H1 (cell line): ENCODE data around the gene RAPGEF5. TPM values are rescaled to one million over a fixed set of nuclear protein-coding genes. Genes with fewer than 3 reads are reported as not detected.

Experiments
- CTCF ChIA-PET: fragments of 300-600 bp; sonication (Branson Sonifier 250); formaldehyde crosslinking; loops from one replicate; lab custom pipeline; 2021; ENCODE audit not compliant: partially characterized antibody; lab: Charles Lee
- POLR2A ChIA-PET: fragments of 300-600 bp; sonication (Branson Sonifier 250); formaldehyde crosslinking; loops from one replicate; lab custom pipeline; 2021; ENCODE audit warnings: inconsistent platforms; ENCODE audit not compliant: partially characterized antibody; lab: Charles Lee
- DNase-seq, 2 experiments: peaks; one replicate each; pipeline versions ENCODE4 v3.0.0 to v3.0.0-alpha.2; 2010 to 2022; ENCODE audit warnings: low spot score in 2 of 2, low read depth in 1 of 2, mixed read lengths in 1 of 2
- FAIRE-seq: peaks from 2 replicates; lab custom pipeline; 2011; peaks lifted over from hg19 to GRCh38; lab: Jason Lieb, UNC
- H2AFZ ChIP-seq: 2 replicates; pipeline ENCODE4 v1.8.1; 2012; ENCODE audit warnings: low read length, inconsistent platforms
- H2AK5ac ChIP-seq: 2 replicates; pipeline ENCODE4 v1.6.1; 2013; ENCODE audit warnings: low read depth, low read length
- H2BK120ac ChIP-seq: replicated peaks from 2 replicates; pipeline ENCODE3; 2013; ENCODE audit warnings: low read depth, low read length, inconsistent platforms
- H2BK12ac ChIP-seq: 2 replicates; pipeline ENCODE4 v1.6.1; 2013; ENCODE audit warnings: low read depth, low read length
- H2BK15ac ChIP-seq: 2 replicates; pipeline ENCODE4 v1.6.1; 2013; ENCODE audit warnings: low read length
- H2BK20ac ChIP-seq: 2 replicates; pipeline ENCODE4 v1.6.1; 2013; ENCODE audit warnings: low read length
- H2BK5ac ChIP-seq: 2 replicates; pipeline ENCODE4 v1.6.1; 2013; ENCODE audit warnings: low read depth, low read length
- H3K14ac ChIP-seq: 2 replicates; pipeline ENCODE4 v1.6.1; 2013; ENCODE audit warnings: inconsistent platforms; ENCODE audit not compliant: insufficient read length
- H3K18ac ChIP-seq: 2 replicates; pipeline ENCODE4 v1.6.1; 2013; ENCODE audit warnings: low read length; ENCODE audit errors: extremely low read depth
- H3K23ac ChIP-seq: 2 replicates; pipeline ENCODE4 v1.6.1; 2013; ENCODE audit warnings: inconsistent platforms; ENCODE audit not compliant: insufficient read length
- H3K23me2 ChIP-seq: 2 replicates; pipeline ENCODE4 v1.6.1; 2013; ENCODE audit warnings: low read depth, low read length
- H3K27ac ChIP-seq: 2 replicates; pipeline ENCODE4 v1.6.1; 2011; ENCODE audit warnings: low read depth, low read length, inconsistent platforms
- H3K27me3 ChIP-seq, 4 experiments: replicated peaks in 1 of 4; 1 replicate in 1 of 4; 2 replicates in 3 of 4; pipeline versions ENCODE4 v1.6.1 to v1.8.1; 2011 to 2013; ENCODE audit warnings: low read length in 3 of 4, mild to moderate bottlenecking in 3 of 4, inconsistent platforms in 2 of 4, mixed read lengths in 2 of 4, moderate library complexity in 1 of 4; ENCODE audit not compliant: control insufficient read depth in 3 of 4, insufficient read depth in 3 of 4; ENCODE audit errors: extremely low read depth in 1 of 4
- H3K36me3 ChIP-seq, 4 experiments: 2 replicates each; pipeline versions ENCODE4 v1.6.1 to v1.8.1; 2011 to 2013; ENCODE audit warnings: mild to moderate bottlenecking in 4 of 4, low read length in 3 of 4, moderate library complexity in 2 of 4, control low read depth in 1 of 4, inconsistent platforms in 1 of 4; ENCODE audit not compliant: insufficient read depth in 4 of 4, control insufficient read depth in 2 of 4
- H3K4ac ChIP-seq: replicated peaks from 2 replicates; pipeline ENCODE3; 2013; ENCODE audit warnings: low read length, low read depth, mixed read lengths, inconsistent platforms; ENCODE audit not compliant: insufficient read length
- H3K4me1 ChIP-seq, 4 experiments: replicated peaks in 1 of 4; 1 replicate in 1 of 4; 2 replicates in 3 of 4; pipeline versions ENCODE4 v1.6.1 to v1.8.1; 2011 to 2013; ENCODE audit warnings: low read length in 3 of 4, inconsistent platforms in 2 of 4, mixed read lengths in 1 of 4; ENCODE audit not compliant: insufficient read depth in 4 of 4, control insufficient read depth in 3 of 4
- H3K4me2 ChIP-seq, 2 experiments: 2 replicates each; pipeline versions ENCODE4 v1.6.1 to v1.8.1; 2011 to 2013; ENCODE audit warnings: low read depth in 2 of 2, low read length in 2 of 2, control low read depth in 1 of 2, inconsistent platforms in 1 of 2, mild to moderate bottlenecking in 1 of 2; ENCODE audit not compliant: insufficient read depth in 1 of 2
- H3K4me3 ChIP-seq, 4 experiments: fragments of 200-600, 300-600 bp in 1 of 4; sonication (generic), shearing (Covaris generic), sonication (Bioruptor Twin) in 1 of 4; 2 replicates each; pipeline versions ENCODE4 v1.5.1 to v1.8.1; 2011 to 2016; ENCODE audit warnings: low read length in 4 of 4, low read depth in 3 of 4, control low read depth in 2 of 4, inconsistent platforms in 2 of 4, mild to moderate bottlenecking in 2 of 4, mixed read lengths in 1 of 4, moderate library complexity in 1 of 4; ENCODE audit not compliant: insufficient read depth in 2 of 4; ENCODE audit errors: extremely low read depth in 1 of 4
- H3K56ac ChIP-seq: replicated peaks from 2 replicates; pipeline ENCODE3; 2013; ENCODE audit warnings: low read depth, mild to moderate bottlenecking, mixed read lengths, low read length, inconsistent platforms; ENCODE audit not compliant: insufficient read length
- H3K79me1 ChIP-seq: 2 replicates; pipeline ENCODE4 v1.6.1; 2013; ENCODE audit warnings: low read depth, low read length, control low read depth
- H3K79me2 ChIP-seq, 2 experiments: 2 replicates each; pipeline versions ENCODE4 v1.6.1 to v1.8.1; 2012 to 2013; ENCODE audit warnings: low read length in 2 of 2, mild to moderate bottlenecking in 2 of 2, inconsistent platforms in 1 of 2; ENCODE audit not compliant: insufficient read depth in 2 of 2, control insufficient read depth in 1 of 2
- H3K9ac ChIP-seq, 4 experiments: replicated peaks in 1 of 4; 1 replicate in 1 of 4; 2 replicates in 3 of 4; pipeline versions ENCODE4 v1.6.1 to v1.8.1; 2011 to 2013; ENCODE audit warnings: low read depth in 3 of 4, low read length in 3 of 4, control low read depth in 2 of 4, mild to moderate bottlenecking in 2 of 4, moderate library complexity in 2 of 4, inconsistent platforms in 1 of 4; ENCODE audit errors: extremely low read depth in 1 of 4
- H3K9me3 ChIP-seq, 2 experiments: 2 replicates each; pipeline versions ENCODE4 v1.6.1 to v1.8.1; 2012 to 2013; ENCODE audit warnings: mild to moderate bottlenecking in 2 of 2, moderate library complexity in 2 of 2, control low read depth in 1 of 2, inconsistent platforms in 1 of 2, low read depth in 1 of 2, low read length in 1 of 2, mixed read lengths in 1 of 2; ENCODE audit not compliant: insufficient read depth in 2 of 2
- H4K20me1 ChIP-seq, 2 experiments: replicated peaks in 1 of 2; 2 replicates each; pipeline versions ENCODE3 to v1.8.1; 2011 to 2013; ENCODE audit warnings: inconsistent platforms in 2 of 2, low read length in 2 of 2, mild to moderate bottlenecking in 1 of 2; ENCODE audit not compliant: insufficient read depth in 2 of 2, control insufficient read depth in 1 of 2
- H4K5ac ChIP-seq: 2 replicates; pipeline ENCODE4 v1.6.1; 2013; ENCODE audit warnings: low read length, low read depth, mixed read lengths, inconsistent platforms; ENCODE audit not compliant: insufficient read length
- H4K8ac ChIP-seq: 2 replicates; pipeline ENCODE4 v1.8.0; 2013; ENCODE audit warnings: mild to moderate bottlenecking, moderate library complexity, low read length, inconsistent platforms; ENCODE audit not compliant: insufficient read depth; ENCODE audit errors: extremely low read depth
- H4K91ac ChIP-seq: replicated peaks from 2 replicates; pipeline ENCODE3; 2013; ENCODE audit warnings: low read length, mixed read lengths, inconsistent platforms; ENCODE audit not compliant: insufficient read length
- HDAC6 ChIP-seq: IDR thresholded peaks from one replicate; pipeline ENCODE4 v1.7.1; 2012; ENCODE audit warnings: low read depth, mild to moderate bottlenecking, inconsistent platforms, low read length, moderate library complexity
- NRF1 ChIP-seq: IDR thresholded peaks from 2 replicates; pipeline ENCODE4 v1.6.1; 2011; ENCODE audit warnings: mild to moderate bottlenecking, low read depth, low read length, improper control_type of control experiment
- WGBS, 2 experiments: shearing (Covaris generic) in 1 of 2; methylation state at CpG; one replicate each; pipeline versions ENCODE4 v1.1.6 to v1.1.7; 2013 to 2015; ENCODE audit warnings: low lambda C conversion rate in 2 of 2, mixed read lengths in 2 of 2, inconsistent platforms in 1 of 2, low coverage in 1 of 2, missing lambda C conversion rate in 1 of 2; ENCODE audit not compliant: insufficient replicate concordance in 2 of 2, insufficient coverage in 1 of 2, insufficient read length in 1 of 2; ENCODE audit errors: extremely low coverage in 1 of 2, missing lambda C conversion rate in 1 of 2; 5-methylcytosine and 5-hydroxymethylcytosine counted together
- polyA plus RNA-seq, 7 experiments: library from polyadenylated mRNA; depleted of rRNA in 3 of 7; stranded (reverse) in 5 of 7; unstranded in 2 of 7; fragments of >200 nt in 5 of 7; fragments of 200-250 nt in 2 of 7; gene quantifications; 1 replicate in 5 of 7; 2 replicates in 1 of 7; 4 replicates in 1 of 7; pipeline versions ENCODE4 v1.2.1 to v1.2.3, GENCODE V29; 2011 to 2013; ENCODE audit warnings: missing spikeins in 2 of 7, mixed read lengths in 2 of 7
- total RNA-seq: library from RNA; stranded (reverse); fragmentation: NEBNext Ultra II Directional; extraction: Animal tissue kit (Norgen Biotek cat#: 25700); gene quantifications from 2 replicates; pipeline ENCODE4 v1.2.1, GENCODE V29; 2021

Gene RAPGEF5
- total and polyA plus RNA-seq, 2 of the 8 experiments (the other 6 are each of a cell fraction or from before 2014, with no cell fraction given): 4.4 to 22.9 TPM

GRCh38 chr7:22201186-22201880, 155.6 kb downstream of the RAPGEF5 start:
- DNase-seq: no peak
- Histone ChIP-seq H3K79me1 (no peaks in the 10 kb centered on the region; the same call in 1 of the 2 replicates), H3K4me3 (no peak overlapping the region), H3K27ac (no peak overlapping the region), H2BK120ac (no peak overlapping the region), H3K56ac (no peak overlapping the region), H4K91ac (no peak overlapping the region), H3K36me3 (peaks cover 0 to 5% (median 0%) of the 10 kb centered on the region in 4 experiments; a peak in 2 of 8 replicates), H3K79me2 (no peaks in the 10 kb centered on the region; a peak in 1 of 4 replicates), H3K23ac (no peak overlapping the region), H3K4me1 (no peaks in the 10 kb centered on the region)
- 85% methylated on average over 4 of the region's 4 CpGs; no CpG with 5 or more reads in 1 of the 2 experiments for WGBS, 2 experiments
- FAIRE-seq: no peak
- TF ChIP-seq NRF1 (no peak), HDAC6 (no peak)
- TF ChIP-seq, all 59 proteins: peak for 0
- Histone ChIP-seq H2AK5ac (no peak overlapping the region), H3K4me2 (no peak overlapping the region), H3K14ac (no peak overlapping the region), H2BK20ac (no peak overlapping the region), H4K8ac (no peak overlapping the region), H3K18ac (no peak overlapping the region), H2BK15ac (no peak overlapping the region), H4K20me1 (peaks cover 4% of the 10 kb centered on the region in 2 experiments), H3K9ac (no peak overlapping the region), H3K9me3 (no peaks in the 10 kb centered on the region), H2BK12ac (no peak overlapping the region), H2BK5ac (no peak overlapping the region), H3K27me3 (no peaks in the 10 kb centered on the region), H4K5ac (no peak overlapping the region), H3K4ac (no peak overlapping the region), H3K23me2 (no peaks in the 10 kb centered on the region), H2AFZ (no peak overlapping the region)
- ChIA-PET CTCF (interaction anchor here (0.9 to 6.7 kb wide), 4 partner anchors 9 to 91 kb away, joined by 3 to 31 read pairs (median 8); no protein-coding TSS in a partner anchor), POLR2A (no interaction called here)
